ENCODE measurements around the gene IL20RA. TPM values are rescaled to one million over a fixed set of nuclear protein-coding genes. Genes with fewer than 3 reads are reported as not detected.

Gene IL20RA
- total RNA-seq, 1 donor from 2014 or later, result 10.9 TPM

DNA sequence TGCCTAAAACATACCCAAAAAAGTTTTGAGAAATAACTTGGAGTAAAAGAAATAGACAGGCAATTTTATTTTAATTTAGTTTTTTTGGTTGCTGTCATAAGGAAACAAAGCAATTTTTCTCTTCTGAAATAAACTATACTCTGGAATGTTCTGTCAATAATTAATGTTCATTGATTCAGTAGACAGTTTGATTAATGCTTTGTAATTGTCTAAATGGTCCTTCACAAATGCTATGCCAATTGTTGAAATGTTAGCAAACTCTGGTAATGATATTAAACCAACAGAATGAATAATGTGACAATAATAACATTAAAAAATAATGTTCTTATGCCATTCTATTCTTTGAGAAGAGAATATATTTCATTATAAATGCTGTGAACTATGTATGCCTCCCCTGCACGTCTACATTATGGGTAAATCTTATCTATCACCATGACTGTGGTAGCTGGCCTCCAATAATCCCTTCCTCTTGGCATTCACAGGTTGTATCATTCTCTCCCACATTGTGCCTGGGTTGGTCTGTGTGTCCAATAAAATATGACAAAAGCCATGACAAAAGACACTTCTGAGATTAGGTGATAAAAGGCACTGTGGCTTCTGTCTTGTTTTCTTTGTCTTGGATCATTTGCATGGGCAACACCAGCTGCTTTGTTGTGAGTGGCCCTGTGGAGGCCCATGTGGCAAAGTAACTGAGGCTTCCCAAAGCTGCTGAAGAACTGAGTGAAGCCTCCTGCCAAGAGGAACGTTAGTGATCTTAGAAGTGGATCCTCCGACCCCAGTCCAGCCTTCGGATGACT, 25.1 kb downstream of the IL20RA start:
- no peaks in the 10 kb centered on the region for H3K9me3 ChIP-seq
- intact Hi-C loops (cut with DNase I), result no loop called here
- H3K27me3 ChIP-seq (ENCODE audit: low read depth), result no peaks in the 10 kb centered on the region
- no peaks in the 10 kb centered on the region for H3K36me3 ChIP-seq
- TF ChIP-seq CTCF (IDR thresholded peaks at IDR 0.05), result no peak
- no peaks in the 10 kb centered on the region for H3K4me1 ChIP-seq
- no peak overlapping the region for H3K4me3 ChIP-seq
- ATAC-seq, result no peak
- DNase-seq, result no peak
- no peak overlapping the region for H3K27ac ChIP-seq

GRCh38 chr6:137017081-137017480, 27.7 kb downstream of the IL20RA start:
- Histone ChIP-seq H3K4me1 (no peaks in the 10 kb centered on the region), H3K9me3 (no peaks in the 10 kb centered on the region), H3K4me3 (no peak overlapping the region), H3K27ac (no peak overlapping the region), H3K36me3 (no peaks in the 10 kb centered on the region), H3K27me3 (ENCODE audit: low read depth) (no peaks in the 10 kb centered on the region)
- no peak for TF ChIP-seq CTCF (IDR thresholded peaks at IDR 0.05)
- no peak for ATAC-seq
- intact Hi-C loops (cut with DNase I), result no loop called here
- no peak for DNase-seq

DNA sequence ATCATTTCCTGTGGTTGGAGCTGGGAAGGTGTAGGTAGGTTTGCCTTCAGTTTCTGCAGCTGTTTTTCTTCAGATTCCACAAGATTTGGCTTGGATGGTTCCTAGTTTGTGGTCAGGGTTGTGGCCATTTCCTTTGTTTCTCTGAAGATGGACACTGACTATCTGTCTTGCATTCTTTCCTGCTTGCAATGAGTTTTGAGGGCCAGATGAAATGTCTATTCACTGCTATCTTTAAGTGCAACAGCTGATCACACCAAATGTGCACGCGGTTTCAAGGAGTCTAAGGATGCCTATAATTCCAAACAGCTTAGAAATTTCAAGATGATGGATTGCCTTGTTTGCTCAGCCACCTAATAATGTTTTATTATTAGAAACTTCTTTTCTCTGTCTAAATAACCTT, 28.4 kb downstream of the IL20RA start:
- H3K9me3 ChIP-seq, result no peaks in the 10 kb centered on the region

DNA sequence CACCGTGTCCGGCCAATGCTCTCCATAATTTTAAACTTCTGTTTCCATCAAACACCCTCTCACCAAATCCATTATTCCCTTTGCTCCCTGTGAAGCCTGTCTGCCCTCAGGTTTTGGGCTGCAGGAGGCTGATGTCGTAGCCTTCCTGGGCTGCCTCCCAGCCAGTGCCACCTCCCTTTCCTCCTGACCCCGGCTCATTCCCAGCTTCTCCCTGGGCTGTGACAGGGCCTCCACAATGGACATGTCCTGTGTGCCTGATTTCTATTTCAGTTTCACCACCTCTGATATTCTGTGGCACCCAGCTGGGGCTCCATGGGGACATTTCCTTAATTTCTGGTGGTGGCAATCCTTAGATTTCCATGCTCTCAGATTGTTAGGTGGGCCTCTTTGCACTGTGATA, 28.8 kb downstream of the IL20RA start:
- Histone ChIP-seq H3K36me3 (no peaks in the 10 kb centered on the region), H3K4me1 (no peaks in the 10 kb centered on the region), H3K27me3 (ENCODE audit: low read depth) (peaks cover 3% of the 10 kb centered on the region), H3K27ac (no peak overlapping the region), H3K9me3 (no peaks in the 10 kb centered on the region), H3K4me3 (no peak overlapping the region)
- intact Hi-C loops (cut with DNase I), result no loop called here
- no peak for TF ChIP-seq CTCF (IDR thresholded peaks at IDR 0.05)
- DNase-seq (no peak), ATAC-seq (no peak)

More for the DNA sequence above, 28.4 kb downstream of the IL20RA start:
- DNase-seq (no peak), ATAC-seq (no peak)
- intact Hi-C loops (cut with DNase I), result no loop called here
- Histone ChIP-seq H3K36me3 (no peaks in the 10 kb centered on the region), H3K4me1 (no peaks in the 10 kb centered on the region), H3K27ac (no peak overlapping the region), H3K27me3 (ENCODE audit: low read depth) (no peaks in the 10 kb centered on the region), H3K4me3 (no peak overlapping the region)
- no peak for TF ChIP-seq CTCF (IDR thresholded peaks at IDR 0.05)

DNA sequence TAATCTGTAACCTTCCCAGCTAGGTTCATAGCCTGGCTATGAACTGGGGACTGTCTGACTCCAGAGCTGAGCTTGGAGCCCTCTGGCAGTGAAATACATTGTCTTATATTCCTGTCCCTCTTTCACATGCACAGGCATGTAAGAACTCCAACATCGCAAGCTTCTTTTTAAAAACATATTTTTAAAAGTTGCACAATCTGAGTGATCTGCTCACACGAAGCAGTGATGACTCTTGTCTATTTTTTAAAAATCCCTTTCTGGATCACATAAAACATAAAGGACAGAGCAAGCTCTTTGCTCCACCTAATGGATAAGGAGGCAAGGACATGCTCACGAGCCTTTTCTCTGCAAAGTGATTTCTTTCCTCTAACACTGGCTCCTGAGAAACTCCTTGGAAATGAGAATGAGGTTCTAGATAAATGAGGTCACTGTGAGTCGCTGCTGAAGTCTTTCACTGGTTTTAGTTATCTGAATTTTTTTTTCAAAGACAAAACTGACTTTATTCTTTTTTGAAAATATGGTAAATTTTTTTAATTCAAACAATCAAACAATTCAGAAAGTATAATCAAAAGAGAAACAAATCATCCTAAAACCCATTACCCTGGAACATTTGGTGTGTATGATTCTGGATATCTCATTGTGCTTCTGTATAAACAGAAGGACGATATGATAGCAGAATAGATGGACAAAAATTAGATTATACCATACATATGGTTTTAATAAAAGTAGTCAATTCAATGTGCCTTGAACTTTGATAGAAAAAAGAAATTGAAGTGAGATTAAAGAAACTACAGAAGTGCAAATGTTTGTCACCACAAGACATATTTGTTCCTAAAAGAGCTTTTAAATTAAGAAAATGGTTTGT, 30.8 kb downstream of the IL20RA start:
- Histone ChIP-seq H3K36me3 (no peaks in the 10 kb centered on the region), H3K9me3 (no peaks in the 10 kb centered on the region), H3K4me1 (no peaks in the 10 kb centered on the region), H3K27ac (no peak overlapping the region), H3K4me3 (no peak overlapping the region), H3K27me3 (ENCODE audit: low read depth) (peaks cover 5% of the 10 kb centered on the region)
- intact Hi-C loops (cut with DNase I), result no loop called here
- ATAC-seq (no peak), DNase-seq (no peak)
- TF ChIP-seq CTCF (IDR thresholded peaks at IDR 0.05), result peak; percentile 28
